ENCODE data around the gene ZNF451.

ZNF451 gene

DNA sequence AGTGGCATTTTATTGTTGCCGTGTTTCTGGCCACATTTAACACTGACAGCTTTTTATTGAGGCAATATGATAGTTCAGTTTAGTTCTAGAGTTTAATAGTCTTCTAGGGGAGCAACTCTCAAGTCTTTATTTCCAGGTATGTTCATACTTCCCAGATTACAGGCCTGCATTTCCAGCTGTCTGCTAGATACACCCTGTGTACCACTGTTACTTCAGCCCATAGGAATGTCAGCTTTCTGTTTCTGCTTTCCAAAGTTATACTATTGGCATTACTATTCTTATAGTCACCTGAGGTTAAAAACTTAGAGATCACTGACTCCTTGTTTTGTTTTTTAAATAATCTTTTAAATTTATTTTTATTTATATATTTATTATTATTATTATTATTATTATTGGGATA is 7.6 kb downstream of the ZNF451 start:
- no peak for DNase-seq

DNA sequence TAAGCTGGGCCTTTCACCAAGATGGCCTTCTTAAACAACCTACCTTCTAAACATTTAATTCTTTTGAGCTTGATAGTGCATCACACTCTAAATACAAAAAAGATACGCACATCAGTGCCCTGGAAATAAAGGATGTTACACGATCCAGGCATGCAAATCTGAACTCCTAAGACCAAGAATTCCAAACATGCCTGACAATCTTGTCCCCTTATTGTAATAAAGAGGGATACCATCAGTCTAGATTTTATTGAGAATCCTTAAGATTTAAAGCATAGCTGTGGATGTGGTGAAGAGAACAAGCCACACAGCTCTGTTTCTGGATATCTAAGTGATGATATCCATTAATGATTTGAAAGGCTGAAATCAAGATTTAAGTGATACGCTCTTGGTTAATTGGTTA is 13.0 kb downstream of the ZNF451 start:
- DNase-seq = no peak

DNA sequence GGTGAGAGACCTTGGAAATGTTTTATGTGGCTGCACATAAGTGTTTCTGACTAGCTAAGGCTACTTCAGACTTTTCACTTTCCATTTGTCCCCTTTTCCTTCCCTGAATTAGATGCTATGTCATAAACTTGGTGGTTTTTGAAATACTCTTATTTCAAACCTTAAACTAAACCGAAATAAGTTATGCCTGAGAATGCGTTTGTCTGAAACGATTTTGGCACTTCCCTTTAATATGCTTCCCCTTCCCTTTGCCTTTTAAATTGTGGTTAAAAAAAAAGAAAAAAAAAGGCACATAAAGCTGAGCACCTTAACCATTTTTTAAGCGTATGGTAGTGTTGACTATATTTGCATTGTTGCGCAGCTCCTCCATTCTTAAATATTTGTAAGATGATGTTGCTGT is 14.3 kb downstream of the ZNF451 start:
- no peak for DNase-seq

DNA sequence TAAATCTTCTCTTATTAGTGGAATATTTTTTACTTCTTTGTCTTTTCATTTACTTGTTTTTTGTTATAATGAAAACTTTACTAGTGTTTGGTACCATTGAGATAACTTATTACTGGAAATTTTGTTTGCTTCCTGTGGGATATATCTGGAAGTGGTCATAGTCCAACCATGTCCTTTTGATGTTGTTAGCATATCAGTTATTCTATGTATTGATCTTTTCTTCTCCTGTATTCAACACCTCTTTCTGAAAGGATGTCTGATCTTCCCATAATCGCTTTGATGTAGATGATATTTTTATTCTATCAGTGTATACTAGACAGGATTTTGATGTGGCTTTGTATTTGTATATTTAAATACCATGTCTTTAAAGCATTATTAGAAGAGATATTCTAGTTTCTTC is 17.0 kb downstream of the ZNF451 start:
- no peak for DNase-seq

DNA sequence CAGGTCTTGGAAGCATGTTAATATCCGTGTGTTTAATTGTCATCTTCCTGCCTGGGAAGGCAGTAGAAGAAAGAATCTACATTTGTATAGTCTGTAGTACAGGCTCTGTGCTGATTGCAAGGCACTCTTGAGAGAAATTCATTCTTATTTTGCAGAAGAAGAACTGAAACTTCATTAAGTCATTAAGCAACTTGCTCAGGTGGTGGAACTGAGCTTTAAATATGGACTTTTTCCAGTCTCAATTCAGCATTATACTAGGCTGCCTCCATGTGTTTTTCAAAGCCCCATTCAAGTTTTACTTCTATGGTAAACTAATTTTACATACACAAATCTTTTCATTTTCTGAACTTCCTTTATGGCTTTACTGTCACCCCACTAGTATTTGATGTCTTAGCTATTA is 18.7 kb downstream of the ZNF451 start:
- no peak for DNase-seq

DNA sequence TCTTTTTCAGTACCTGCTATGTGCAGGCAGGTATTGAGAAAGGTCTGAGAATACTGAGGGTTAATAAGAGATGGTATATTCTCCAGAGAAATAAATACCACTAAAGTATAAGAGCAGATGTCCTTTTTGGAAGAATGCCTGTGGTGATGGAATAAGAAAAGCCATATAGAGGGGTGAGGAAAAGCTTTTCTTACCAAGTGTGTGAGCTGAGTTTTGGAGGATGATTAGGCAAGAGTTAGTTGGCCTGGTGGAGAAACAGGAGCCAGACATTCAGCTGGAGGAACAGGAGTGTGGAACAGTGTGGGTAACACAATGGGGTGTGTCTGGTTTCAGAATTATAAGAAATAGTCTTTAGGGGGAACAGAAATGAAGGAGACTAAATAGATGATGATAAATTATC is 19.9 kb downstream of the ZNF451 start:
- no peak for DNase-seq

DNA sequence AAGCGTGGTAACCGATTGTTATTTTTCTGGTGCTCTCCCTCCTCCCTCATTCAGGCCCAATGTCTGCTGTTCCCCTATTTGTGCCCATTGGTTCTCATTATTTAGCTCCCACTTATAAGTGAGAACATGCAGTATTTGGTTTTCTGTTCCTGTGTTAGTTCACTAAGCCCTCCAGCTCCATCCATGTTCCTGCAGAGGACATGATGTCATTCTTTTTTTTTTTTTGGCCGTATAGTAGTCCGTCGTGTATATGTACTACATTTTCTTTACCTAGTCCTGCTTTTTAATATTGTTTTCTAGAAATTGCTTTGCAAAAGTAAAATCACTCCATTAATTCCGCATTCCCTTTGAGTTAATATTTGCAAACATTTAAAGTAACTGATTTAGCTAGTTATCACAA is 23.1 kb downstream of the ZNF451 start:
- no peak for DNase-seq

DNA sequence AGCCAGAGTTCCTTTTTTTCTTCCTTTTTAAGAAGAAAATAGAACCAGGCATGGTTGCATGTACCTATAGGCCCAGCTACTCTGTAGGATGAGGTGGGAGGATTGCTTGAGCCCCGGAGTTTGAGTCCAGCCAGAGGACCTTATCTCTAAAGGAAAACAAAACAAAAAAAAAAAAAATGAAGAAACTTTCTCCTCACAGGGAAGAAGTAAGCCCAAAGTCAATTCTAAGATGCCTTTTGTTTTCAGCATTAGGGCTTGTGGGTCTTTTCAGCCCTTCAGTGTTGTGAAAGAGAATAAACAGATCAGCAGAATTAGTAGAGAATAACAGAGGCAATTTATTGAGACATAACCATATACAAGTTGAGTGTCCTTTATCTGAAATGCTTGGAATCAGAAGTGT is 26.8 kb downstream of the ZNF451 start:
- no peak for DNase-seq

DNA sequence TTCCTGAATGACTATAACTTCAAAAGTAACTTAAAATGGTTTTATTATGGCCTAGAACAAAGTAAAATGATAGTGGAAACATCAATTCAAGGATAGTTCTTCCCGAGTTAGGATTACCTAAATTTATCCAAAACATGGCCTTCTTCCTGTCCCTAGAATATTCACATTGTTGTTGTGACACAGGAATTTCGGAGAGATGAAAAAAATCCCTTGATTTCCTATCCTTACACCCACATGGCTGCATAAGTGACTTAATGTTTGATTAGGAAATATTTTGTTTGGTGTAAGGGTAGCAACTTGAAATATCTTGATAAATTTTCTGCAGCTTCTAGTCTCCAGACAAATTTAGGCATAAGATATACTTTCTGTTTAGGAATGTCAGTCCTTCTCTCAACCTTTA is 27.8 kb downstream of the ZNF451 start:
- DNase-seq = no peak

DNA sequence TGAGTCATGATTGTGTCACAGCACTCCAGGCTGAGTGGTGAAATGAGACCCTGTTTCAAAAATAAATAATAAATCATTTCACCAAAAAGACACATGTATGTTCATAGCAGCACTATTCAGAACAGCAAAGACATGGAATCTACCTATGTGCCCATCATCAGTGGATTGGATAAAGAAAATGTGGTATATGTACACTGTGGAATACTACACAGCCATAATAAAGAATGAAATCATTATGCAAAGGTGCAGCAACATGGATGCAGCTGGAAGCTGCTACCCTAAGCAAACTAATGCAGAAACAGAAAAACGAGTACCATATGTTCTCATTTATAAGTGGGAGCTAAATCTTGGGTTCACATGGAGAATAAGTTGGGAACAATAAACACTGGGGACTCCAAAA is 33.1 kb downstream of the ZNF451 start:
- no peak for DNase-seq

DNA sequence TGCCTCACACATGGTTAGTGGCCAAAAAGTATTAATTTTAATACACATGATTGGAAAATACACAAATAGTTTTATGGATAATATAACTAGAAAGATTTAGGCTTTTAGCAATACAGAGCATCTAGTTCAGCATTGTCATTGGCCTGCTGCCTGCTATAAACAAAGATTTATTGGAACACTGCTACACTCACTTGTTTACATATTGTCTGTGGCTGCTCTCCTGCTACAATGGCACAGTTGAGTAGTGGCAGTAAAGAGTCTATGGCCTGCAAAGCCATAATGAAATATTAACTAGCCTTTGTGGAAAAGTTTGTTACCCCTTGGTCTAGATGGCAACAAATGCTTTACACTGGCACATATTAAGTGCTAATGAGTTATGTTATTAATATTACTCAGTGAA is 37.8 kb downstream of the ZNF451 start:
- no peak for DNase-seq

DNA sequence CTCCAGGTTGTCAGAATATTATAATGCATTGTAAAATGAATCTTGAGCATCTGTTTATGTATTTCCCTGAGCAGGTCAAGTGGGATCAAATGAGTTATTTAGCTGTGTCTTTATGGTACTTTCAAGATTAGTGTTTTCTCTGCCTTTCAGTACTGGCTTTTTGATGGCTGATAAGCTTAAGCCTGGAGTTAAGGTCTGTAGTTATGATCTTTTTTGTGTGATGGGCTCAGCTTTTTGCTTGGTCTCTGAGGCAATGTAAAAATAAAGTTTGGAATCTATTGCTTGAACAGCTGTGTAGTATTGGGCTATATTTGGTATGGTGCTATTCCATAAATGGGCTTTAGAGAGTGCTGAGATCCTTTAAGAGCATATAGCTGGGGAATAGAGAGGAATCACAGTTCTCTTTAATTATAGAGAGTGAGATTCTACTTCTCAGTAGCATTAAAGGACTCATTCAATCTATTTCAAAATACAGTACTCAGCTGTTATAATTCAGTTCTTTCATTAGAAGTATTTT is 40.7 kb downstream of the ZNF451 start:
- no peak for DNase-seq

DNA sequence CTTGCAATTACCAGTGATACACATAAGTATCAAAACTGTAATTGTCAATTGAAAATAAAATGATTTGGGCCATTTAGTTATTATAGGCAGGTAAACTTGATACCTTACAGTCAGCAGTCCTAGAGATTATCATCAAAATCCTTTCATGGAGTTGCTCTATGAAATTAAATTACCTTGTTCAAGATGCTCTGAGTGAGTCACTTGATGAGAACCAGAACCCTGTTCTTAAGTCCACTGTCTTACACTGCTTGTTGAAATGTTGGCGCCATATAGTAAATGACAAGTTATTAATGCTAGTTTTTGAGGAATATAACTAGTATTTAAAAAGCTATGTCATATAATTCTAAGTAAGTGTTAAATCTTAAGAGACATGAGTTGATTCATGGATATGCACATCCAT is 45.0 kb downstream of the ZNF451 start:
- no peak for DNase-seq

DNA sequence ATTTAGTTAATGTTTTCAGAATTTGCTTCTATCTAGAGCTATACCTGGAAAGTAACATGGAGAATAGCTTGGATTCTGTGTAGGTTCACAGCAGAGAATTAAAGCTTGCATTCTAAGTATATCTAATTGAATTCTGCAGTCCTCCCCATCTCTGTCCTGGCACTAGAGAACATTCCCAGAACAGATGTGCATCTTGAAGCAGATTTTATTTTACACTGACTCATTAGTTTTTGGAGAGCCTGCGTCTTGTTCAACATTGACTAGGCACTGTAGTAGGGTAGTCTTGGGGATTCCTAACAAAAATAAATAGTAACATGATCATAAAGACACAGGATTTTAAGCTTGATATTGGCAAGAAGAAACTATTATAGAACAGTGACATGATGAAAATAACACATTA is 45.9 kb downstream of the ZNF451 start:
- DNase-seq = no peak

DNA sequence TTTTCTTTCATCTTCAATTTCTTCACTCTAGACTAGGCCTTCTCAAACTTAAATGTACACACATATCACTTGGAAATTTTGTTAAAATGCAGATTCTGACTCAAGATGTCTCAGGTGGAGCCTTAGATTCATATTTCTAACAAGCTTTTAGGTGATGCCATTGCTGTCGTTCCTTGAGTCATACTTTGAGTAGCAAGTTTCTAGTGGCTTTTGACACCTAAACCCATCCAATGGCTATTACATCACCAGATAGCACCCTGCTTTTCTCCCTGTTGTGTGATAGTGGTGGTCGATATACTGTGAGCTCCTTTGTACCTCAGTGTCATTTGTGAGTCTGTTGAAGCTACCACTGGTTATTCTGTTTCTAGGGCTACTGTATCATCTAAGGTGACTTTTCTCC is 47.4 kb downstream of the ZNF451 start:
- no peak for DNase-seq

DNA sequence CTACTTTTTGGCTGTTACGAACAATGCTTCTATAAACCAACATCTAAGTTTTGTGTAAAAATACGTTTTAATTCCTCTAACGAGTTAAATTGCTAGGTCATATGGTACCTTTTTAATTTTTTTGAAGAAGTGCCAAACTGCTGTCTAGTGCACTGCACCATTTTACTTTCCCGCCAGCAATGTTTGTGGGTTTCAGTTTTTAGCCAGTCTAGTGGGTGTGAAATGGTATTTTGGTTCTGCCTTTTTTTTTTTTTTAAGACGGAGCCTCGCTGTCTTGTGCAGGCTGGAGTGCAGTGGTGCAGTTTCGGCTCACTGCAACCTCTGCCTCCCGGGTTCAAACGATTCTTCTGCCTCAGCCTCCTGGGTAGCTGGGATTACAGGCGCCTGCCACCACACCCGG is 48.0 kb downstream of the ZNF451 start:
- no peak for DNase-seq

DNA sequence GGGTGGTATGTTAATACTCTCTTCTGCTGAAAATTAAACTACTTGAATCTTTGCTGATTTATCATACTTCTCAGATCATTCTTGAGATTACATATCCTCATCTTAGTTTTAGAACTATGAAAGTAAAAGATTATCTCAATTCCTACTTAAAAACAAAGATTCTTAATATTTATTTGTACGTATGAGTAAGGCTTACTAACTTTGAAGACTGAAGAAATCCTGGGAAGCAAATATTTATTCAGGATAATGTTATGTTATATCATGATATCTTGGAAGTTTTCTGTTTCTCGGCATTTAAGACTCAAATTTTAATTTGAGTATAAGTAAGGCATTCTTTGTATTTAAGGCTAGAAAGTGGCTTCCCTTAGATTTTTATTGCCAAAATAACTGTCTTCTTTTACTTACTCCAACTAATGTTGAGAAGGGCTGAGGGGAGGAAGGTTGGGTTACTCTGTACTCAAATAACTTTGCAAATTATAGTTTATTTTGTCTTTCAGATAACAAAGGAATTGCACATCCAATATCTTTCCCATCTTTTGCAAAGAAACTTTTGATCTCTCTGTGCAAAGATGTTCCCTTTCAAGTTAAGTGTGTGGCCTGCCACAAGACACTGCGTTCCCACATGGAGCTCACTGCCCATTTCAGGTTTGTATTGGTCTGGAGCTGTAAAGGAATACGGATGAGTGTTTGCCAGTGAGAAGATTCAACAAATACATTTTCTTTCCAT is 51.6 kb downstream of the ZNF451 start:
- no peak for DNase-seq

DNA sequence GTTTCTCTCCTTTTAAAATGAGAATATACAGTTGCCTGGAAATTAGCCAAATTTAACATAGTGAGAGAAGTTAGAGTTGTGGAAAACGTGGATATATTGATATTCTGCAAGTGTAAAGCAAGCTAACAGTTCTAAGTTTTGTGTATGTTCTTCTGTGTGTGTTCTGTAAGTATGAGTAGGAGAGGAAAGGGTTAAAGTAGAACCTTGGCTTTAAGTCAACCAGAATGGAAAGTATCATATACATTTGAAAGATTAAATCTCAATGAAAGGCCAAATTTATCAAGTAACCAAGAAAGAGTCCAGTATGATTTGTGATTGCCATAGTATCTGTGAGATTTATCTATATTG is 52.2 kb downstream of the ZNF451 start:
- no peak for DNase-seq

DNA sequence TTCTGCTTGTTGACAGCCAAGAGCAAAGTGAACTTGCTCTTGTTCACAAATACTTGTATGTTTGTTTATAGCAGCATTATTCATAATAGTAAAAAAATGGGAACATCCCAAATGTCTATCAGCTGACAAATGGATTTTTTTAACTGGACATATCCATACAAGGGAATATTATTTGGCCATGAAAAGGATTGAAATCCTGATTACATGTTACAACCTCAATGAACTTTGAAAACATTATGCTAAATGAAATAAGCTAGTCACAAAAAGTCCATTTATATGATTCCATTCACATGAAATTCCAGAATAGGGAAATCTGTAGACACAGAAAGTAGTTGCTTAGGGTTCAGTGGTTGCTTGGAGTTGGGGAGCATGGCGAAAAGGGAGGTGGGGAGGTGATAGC is 53.7 kb downstream of the ZNF451 start:
- DNase-seq = no peak

DNA sequence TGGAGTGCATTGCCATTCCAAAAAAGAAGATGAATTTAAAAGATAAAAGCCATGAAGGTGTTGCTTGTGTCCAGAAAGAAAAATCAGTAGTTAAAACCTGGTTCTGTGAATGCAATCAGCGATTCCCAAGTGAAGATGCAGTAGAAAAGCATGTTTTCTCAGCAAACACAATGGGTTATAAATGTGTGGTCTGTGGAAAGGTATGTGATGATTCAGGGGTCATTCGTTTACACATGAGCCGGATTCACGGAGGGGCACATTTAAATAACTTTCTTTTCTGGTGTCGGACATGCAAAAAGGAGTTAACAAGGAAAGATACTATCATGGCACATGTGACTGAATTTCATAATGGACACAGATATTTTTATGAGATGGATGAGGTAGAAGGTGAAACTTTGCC is 57.4 kb downstream of the ZNF451 start:
- no peak for DNase-seq

DNA sequence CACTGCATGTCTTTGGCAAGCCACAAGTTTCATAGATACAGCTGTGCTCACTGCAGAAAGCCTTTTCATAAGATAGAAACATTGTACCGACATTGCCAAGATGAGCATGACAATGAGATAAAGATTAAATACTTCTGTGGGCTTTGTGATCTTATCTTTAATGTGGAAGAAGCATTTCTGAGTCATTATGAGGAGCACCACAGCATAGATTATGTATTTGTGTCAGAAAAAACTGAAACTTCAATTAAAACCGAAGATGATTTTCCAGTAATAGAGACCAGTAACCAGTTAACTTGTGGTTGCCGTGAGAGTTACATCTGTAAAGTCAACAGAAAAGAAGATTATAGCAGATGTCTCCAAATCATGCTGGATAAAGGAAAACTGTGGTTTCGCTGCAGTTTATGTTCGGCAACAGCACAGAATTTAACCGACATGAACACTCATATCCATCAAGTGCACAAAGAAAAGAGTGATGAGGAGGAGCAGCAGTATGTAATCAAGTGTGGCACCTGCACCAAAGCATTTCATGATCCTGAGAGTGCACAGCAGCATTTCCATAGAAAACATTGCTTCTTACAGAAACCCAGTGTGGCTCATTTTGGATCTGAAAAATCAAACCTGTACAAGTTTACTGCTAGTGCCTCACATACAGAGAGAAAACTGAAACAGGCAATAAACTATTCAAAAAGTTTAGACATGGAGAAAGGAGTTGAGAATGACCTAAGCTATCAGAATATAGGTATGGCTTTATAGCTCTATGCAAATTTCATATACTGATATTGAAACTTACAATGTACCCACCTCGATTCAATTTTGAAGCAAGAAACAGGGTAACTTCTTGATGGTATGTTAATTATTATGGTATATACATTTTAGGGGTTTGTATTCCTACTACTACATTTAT is 58.2 kb downstream of the ZNF451 start:
- DNase-seq = no peak

DNA sequence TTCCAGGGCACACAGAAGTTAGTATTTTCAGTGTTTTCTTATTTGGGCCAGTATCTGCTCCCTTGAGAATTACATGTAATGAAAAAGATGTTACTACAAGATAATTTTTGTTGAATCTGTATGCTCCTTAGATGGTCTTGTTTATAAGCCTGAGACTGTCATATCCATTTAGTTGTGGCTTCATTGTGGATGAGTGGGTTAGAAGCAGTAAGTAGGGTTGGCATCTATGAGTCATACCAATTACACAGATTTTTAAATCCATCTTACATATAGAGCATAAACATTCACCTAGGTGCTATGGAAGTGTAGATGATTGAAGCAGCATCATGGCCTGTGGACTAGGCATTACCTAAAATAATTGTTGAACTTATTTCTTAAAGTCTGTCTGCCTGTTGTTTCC is 68.7 kb downstream of the ZNF451 start:
- DNase-seq = no peak

DNA sequence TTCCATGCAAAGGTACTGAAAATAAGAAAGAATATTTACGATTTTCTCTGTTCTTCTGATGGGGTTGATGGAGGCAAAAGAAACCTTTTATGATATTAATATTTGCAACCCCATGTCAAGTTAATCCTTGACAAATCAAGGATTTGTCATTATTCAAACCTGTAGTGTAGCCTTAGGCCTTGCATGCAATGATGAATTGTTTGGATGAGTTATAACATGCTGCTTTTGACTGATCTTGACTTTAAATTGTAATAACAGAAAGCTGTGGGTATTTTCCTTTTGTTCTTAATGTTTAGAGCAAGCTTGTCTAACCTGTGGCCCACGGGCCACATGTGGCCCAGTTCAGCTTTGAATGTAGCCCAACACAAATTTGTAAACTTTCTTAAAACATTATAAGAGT is 69.1 kb downstream of the ZNF451 start:
- DNase-seq = no peak

DNA sequence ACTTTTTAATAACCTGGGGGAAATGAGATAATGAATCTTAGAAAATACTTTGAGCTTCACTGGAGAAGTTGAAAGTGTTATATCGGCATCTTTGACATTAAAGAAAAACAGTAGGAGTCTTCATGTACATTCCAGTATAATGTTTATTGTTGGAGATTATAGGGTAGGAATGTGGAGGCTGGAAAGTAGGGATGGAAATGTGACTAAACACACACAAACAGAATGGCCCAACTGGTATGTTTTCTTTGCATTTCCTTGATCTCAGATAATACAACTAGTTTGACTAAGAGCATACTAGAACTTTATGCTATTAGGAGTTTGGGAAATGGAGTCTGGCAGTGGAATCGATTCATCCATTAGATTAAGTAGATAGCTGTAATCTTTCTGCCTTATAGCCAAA is 72.0 kb downstream of the ZNF451 start:
- DNase-seq = no peak

DNA sequence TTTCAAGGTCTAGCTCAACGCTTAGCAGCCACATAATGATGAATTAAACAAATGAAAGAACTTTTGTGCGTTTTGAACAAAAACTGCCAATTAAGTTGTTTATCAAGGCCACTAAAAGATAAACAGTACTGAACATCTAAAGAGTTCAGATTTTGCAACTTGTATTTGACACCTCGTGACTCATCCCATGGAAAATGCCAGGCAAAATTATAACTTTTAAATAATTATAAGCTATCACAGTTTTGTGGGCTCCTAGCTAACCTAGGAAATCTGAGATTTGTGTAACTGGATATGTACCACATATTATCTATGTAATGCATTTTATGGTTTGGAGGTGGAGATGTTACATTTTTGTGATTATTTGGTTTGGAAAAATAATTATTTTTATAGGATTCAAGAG is 72.5 kb downstream of the ZNF451 start:
- no peak for DNase-seq

Data from NCI-H526 treated with DMSO at 0.1 percent for 48 hours (cell line).